HepG2 (cell line): ENCODE data around the gene FAM217B. TPM values are rescaled to one million over a fixed set of nuclear protein-coding genes. Genes with fewer than 3 reads are reported as not detected.
A peak's percentile ranks its signal among the peaks of the same experiment; 100 is the strongest.

Source experiments
- ATAC-seq: fragments of 200-7000 bp; cut with Tn5 transposase; 3 replicates; pipeline ENCODE4 v1.9.1; 2020; ENCODE audit warnings: mild to moderate bottlenecking, moderate library complexity
- BruUV-seq: library from RNA; stranded (reverse); fragments of 400-500 nt; replicated peaks from 2 replicates; lab custom pipeline; 2021; lab: Mats Ljungman, UMichigan
- CTCF ChIA-PET: fragments of 300-600 bp; formaldehyde crosslinking; extraction: SDS; loops from one replicate; lab custom pipeline; 2021; ENCODE audit warnings: low total read pairs, inconsistent platforms, low intra/inter-chr PET ratio; lab: Yijun Ruan, JAX
- POLR2A ChIA-PET: fragments of 350-600 bp; sonication (Branson Sonifier 250); formaldehyde crosslinking; loops from one replicate; lab custom pipeline; 2020; ENCODE audit warnings: antibody characterized with exemption, inconsistent platforms; lab: Yijun Ruan, JAX
- DNase-seq: peaks from one replicate; pipeline ENCODE4 v3.0.0-alpha.2; 2015; ENCODE audit warnings: low spot score
- FAIRE-seq: peaks from 3 replicates; lab custom pipeline; 2011; peaks lifted over from hg19 to GRCh38; lab: Jason Lieb, UNC
- H2AFZ ChIP-seq: one replicate; pipeline ENCODE4 v1.6.1; 2011; ENCODE audit warnings: low read length, inconsistent platforms
- H3K27ac ChIP-seq: fragments of 300-600 bp; 3 replicates; pipeline ENCODE4 v1.8.0; 2011; ENCODE audit warnings: mixed run types, mild to moderate bottlenecking, mixed read lengths, low read length, inconsistent platforms; ENCODE audit not compliant: insufficient read depth; ENCODE audit errors: extremely low read length
- H3K27me3 ChIP-seq, 2 experiments: fragments of 200-600 bp in 1 of 2; 2 replicates in 1 of 2; 3 replicates in 1 of 2; pipeline versions ENCODE4 v1.6.0 to v1.8.0; 2011; ENCODE audit warnings: low read length in 2 of 2, mild to moderate bottlenecking in 2 of 2, moderate library complexity in 2 of 2, inconsistent platforms in 1 of 2; ENCODE audit not compliant: insufficient read depth in 2 of 2, control insufficient read depth in 1 of 2
- H3K36me3 ChIP-seq, 2 experiments: fragments of 200-600 bp in 1 of 2; replicated peaks in 1 of 2; 2 replicates in 1 of 2; 3 replicates in 1 of 2; pipeline versions ENCODE4 v1.5.1 to v1.8.0; 2011; ENCODE audit warnings: low read length in 2 of 2, inconsistent platforms in 1 of 2; ENCODE audit not compliant: insufficient read depth in 2 of 2, control insufficient read depth in 1 of 2
- H3K4me1 ChIP-seq: 2 replicates; pipeline ENCODE4 v1.5.1; 2012; ENCODE audit warnings: low read length, inconsistent platforms; ENCODE audit not compliant: insufficient read depth
- H3K4me2 ChIP-seq: 2 replicates; pipeline ENCODE4 v1.6.0; 2011; ENCODE audit warnings: low read depth, low read length, inconsistent platforms
- H3K4me3 ChIP-seq, 3 experiments: fragments of 200-600 bp in 1 of 3; sonication (generic), shearing (Covaris generic) in 1 of 3; replicated peaks in 1 of 3; 2 replicates each; pipeline ENCODE4 v1.5.1; 2011 to 2016; ENCODE audit warnings: low read length in 3 of 3, inconsistent platforms in 2 of 3, low read depth in 2 of 3, mild to moderate bottlenecking in 2 of 3, control low read depth in 1 of 3, mixed read lengths in 1 of 3; ENCODE audit not compliant: insufficient read depth in 1 of 3
- H3K79me2 ChIP-seq: one replicate; pipeline ENCODE4 v1.6.1; 2011; ENCODE audit warnings: low read length, inconsistent platforms; ENCODE audit not compliant: insufficient read depth
- H3K9ac ChIP-seq: 2 replicates; pipeline ENCODE4 v1.6.0; 2011; ENCODE audit warnings: mild to moderate bottlenecking, low read depth, low read length, inconsistent platforms; ENCODE audit not compliant: insufficient read depth
- H3K9me3 ChIP-seq: 2 replicates; pipeline ENCODE4 v1.5.1; 2012; ENCODE audit warnings: mild to moderate bottlenecking, low read length
- H4K20me1 ChIP-seq: 2 replicates; pipeline ENCODE4 v1.6.0; 2011; ENCODE audit warnings: inconsistent platforms, mild to moderate bottlenecking, low read length, moderate library complexity; ENCODE audit not compliant: insufficient read depth
- ARNTL ChIP-seq: sonication (generic); formaldehyde crosslinking; IDR thresholded peaks from 2 replicates; pipeline ENCODE4 v1.4.0; 2020; ENCODE audit warnings: mild to moderate bottlenecking, missing genetic modification reagents
- BRCA1 ChIP-seq: sonication (generic); formaldehyde crosslinking; IDR thresholded peaks from 2 replicates; pipeline ENCODE4 v1.4.0; 2020; ENCODE audit warnings: missing genetic modification reagents
- MBD4 ChIP-seq: IDR thresholded peaks from 2 replicates; pipeline ENCODE4 v1.6.1; 2012; ENCODE audit warnings: low read length, inconsistent platforms, borderline replicate concordance
- MIER2 ChIP-seq: IDR thresholded peaks from 2 replicates; pipeline ENCODE4 v1.6.1; 2016; ENCODE audit warnings: missing biosample characterization, missing genetic modification reagents
- NAIF1 ChIP-seq: sonication (generic); formaldehyde crosslinking; IDR thresholded peaks from 2 replicates; pipeline ENCODE4 v1.5.0; 2020; ENCODE audit warnings: mild to moderate bottlenecking, missing genetic modification reagents, borderline replicate concordance
- NCOA1 ChIP-seq: sonication (generic); formaldehyde crosslinking; IDR thresholded peaks from 2 replicates; pipeline ENCODE4 v1.9.0; 2021; ENCODE audit warnings: missing genetic modification reagents
- SRSF9 ChIP-seq: fragments of 200-400 bp; formaldehyde crosslinking; IDR thresholded peaks from 2 replicates; pipeline ENCODE4 v1.6.1; 2018; ENCODE audit warnings: borderline replicate concordance, mild to moderate bottlenecking, low read depth, low read length; ENCODE audit not compliant: insufficient read depth, poor library complexity, severe bottlenecking
- TGIF2 ChIP-seq: IDR thresholded peaks from 2 replicates; pipeline ENCODE4 v1.6.1; 2016; ENCODE audit warnings: control low read depth, missing compliant biosample characterization
- TSC22D2 ChIP-seq: sonication (generic); formaldehyde crosslinking; IDR thresholded peaks from 2 replicates; pipeline ENCODE4 v1.5.1; 2020; ENCODE audit warnings: missing genetic modification reagents, mild to moderate bottlenecking, borderline replicate concordance
- ZMYM3 ChIP-seq: sonication (generic); formaldehyde crosslinking; IDR thresholded peaks from 2 replicates; pipeline ENCODE4 v1.5.1; 2020; ENCODE audit warnings: mild to moderate bottlenecking, missing genetic modification reagents
- ZNF160 ChIP-seq: sonication (generic); formaldehyde crosslinking; IDR thresholded peaks from 2 replicates; pipeline ENCODE4 v1.8.0; 2022; ENCODE audit warnings: mild to moderate bottlenecking, inconsistent platforms, missing genetic modification reagents
- ZNF230 ChIP-seq: sonication (generic); formaldehyde crosslinking; IDR thresholded peaks from 2 replicates; pipeline ENCODE4 v1.4.0; 2020; ENCODE audit warnings: mild to moderate bottlenecking, missing genetic modification reagents
- ZSCAN21 ChIP-seq: sonication (generic); formaldehyde crosslinking; IDR thresholded peaks from 2 replicates; pipeline ENCODE4 v1.8.0; 2022; ENCODE audit warnings: mild to moderate bottlenecking, missing genetic modification reagents, moderate library complexity, borderline replicate concordance
- WGBS: methylation state at CpG from one replicate; pipeline ENCODE4 v1.1.6; 2017; ENCODE audit warnings: low lambda C conversion rate; 5-methylcytosine and 5-hydroxymethylcytosine counted together
- in situ Hi-C: cut with HindIII; loops from 2 replicates; pipeline ENCODE4 v1.10.0; 2017; ENCODE audit warnings: low pct_unique_long_range_greater_than_20kb; ENCODE audit not compliant: extremely low pct_ligation_motif_present
- intact Hi-C: fragments of 100-400 bp; cut with micrococcal nuclease; formaldehyde crosslinking; loops from one replicate; pipeline ENCODE4 v1.10.0; 2022; ENCODE audit not compliant: unreplicated experiment
- polyA plus RNA-seq, 8 experiments: library from polyadenylated mRNA; depleted of rRNA in 3 of 8; stranded (reverse) in 7 of 8; unstranded in 1 of 8; fragments of >200 nt; fragmentation: Illumina TruSeq in 4 of 8; extraction: Trizol in 4 of 8; gene quantifications; 2 replicates each; pipeline versions ENCODE4 v1.2.1 to v1.2.3, GENCODE V29; 2011 to 2016; ENCODE audit warnings: low read depth in 4 of 8, missing spikeins in 1 of 8, mixed read lengths in 1 of 8; ENCODE audit not compliant: insufficient read depth in 1 of 8
- total RNA-seq, 5 experiments: library from RNA; depleted of rRNA; stranded (reverse); fragments of >200 nt; fragmentation: Illumina TruSeq; extraction: Trizol; gene quantifications; 2 replicates each; pipeline ENCODE4 v1.2.3, GENCODE V29; 2016; ENCODE audit warnings: low read depth in 1 of 5
- TF ChIP-seq, protein P1 (sequence below): sonication (generic); formaldehyde crosslinking; conservative IDR thresholded peaks from 2 replicates; pipeline ENCODE4 v1.4.0; 2020; ENCODE audit warnings: mild to moderate bottlenecking, missing genetic modification reagents, moderate library complexity

The FAM217B gene
- total and polyA plus RNA-seq, 2 of the 13 experiments (the other 11 are each of a cell fraction or from before 2014, with no cell fraction given) = 11.1 to 14.3 TPM

DNA sequence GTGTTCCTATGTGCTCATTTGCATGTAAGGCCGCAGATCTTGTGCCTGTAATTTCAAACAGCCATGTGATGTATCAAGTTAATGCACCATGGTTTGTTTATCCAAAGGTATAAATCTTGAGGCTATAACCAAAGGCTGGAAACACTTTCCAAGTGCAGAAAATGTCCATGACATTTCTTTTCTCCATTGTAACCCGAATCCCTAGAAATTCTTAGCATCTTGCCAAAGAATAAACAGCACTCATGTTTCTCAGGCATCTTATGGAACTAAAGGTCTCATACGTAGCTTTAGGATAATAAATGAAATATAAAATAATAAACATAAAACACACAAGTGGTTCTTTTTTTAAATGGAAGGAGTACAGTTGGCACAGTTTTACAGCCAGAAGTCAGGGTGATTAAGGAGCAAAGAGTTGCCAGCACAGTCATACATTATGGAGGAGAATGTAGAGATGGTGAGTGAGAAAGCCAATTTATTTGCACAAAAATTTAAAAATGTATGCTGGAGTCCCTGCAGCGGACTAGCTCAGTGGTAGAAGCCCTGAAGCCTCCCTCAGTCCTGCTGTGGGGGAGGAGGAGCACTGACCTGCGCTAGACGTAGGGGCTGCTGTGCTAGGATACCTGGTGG is 36.1 kb downstream of the FAM217B start (continued):
- TF ChIP-seq MIER2 (no peak), NAIF1 (CRISPR knock-in tag) (no peak)

DNA sequence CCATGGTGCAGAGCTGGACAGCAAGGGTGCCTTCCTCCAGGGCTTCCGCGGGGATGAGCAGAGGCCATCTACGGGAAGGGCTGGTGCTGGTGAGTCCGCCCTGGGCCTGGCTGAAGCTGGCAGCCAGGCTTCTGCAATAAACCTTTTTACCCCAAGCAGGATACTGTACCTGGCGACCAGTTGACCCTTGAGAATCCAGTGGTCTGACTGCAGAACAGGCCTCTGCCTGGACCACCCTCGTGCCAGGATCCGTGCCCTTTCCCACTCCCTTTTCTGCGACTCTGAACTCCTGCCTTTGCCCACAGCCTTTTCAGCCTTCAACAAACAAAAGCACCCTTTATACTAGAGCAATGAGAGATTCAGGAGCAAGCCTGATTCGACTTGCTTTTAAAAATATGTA is 36.9 kb downstream of the FAM217B start:
- H3K4me2 ChIP-seq = no peak overlapping the region
- ChIA-PET POLR2A (no interaction called here), CTCF (no interaction called here)
- FAIRE-seq (no peak), DNase-seq (no peak), ATAC-seq (peak; percentile 39; the same call in 2 of the 3 replicates)
- in situ Hi-C loops (no loop called here), intact Hi-C loops (no loop called here)
- no peak overlapping the region for H3K9ac ChIP-seq
- H3K27me3 ChIP-seq = no peaks in the 10 kb centered on the region; a peak in 1 of 5 replicates
- H4K20me1 ChIP-seq = no peaks in the 10 kb centered on the region
- no peaks in the 10 kb centered on the region for H3K79me2 ChIP-seq
- 18% methylated on average over 9 of the region's 9 CpGs for WGBS
- H3K4me1 ChIP-seq = no peaks in the 10 kb centered on the region
- H3K36me3 ChIP-seq = no peaks in the 10 kb centered on the region
- no peaks in the 10 kb centered on the region for H3K9me3 ChIP-seq
- TF ChIP-seq TSC22D2 = no peak
- no TSS peak for BruUV-seq
- H3K27ac ChIP-seq = no peak overlapping the region
- no peak overlapping the region for H2AFZ ChIP-seq
- no peak overlapping the region for H3K4me3 ChIP-seq

DNA sequence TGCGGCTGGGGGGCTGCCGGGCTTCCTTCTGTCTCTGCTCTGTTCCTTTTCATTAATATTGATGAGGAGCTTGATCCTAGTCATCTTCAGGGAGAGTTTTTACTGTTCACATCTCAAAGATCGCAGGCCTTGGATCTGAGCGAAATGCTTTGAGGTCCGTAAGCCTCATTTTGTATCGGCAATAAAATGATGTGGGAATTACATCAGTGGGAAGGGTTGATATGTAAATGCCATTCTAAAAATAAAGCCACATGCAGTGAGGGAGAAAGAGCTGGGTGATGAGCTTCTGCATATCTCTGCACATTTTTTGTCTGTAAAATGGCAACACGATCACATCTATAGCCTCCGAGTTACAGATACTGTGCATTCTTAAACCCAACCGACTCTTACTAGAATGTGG is 42.9 kb downstream of the FAM217B start:
- Histone ChIP-seq H3K9ac (no peak overlapping the region), H3K36me3 (no peaks in the 10 kb centered on the region), H3K4me2 (no peak overlapping the region), H3K79me2 (no peaks in the 10 kb centered on the region), H3K4me1 (no peaks in the 10 kb centered on the region), H3K27me3 (no peaks in the 10 kb centered on the region), H3K9me3 (no peaks in the 10 kb centered on the region), H2AFZ (no peak overlapping the region), H3K27ac (no peak overlapping the region), H3K4me3 (no peak overlapping the region), H4K20me1 (no peaks in the 10 kb centered on the region)
- POLR2A ChIA-PET = no interaction called here
- CTCF ChIA-PET = no interaction called here
- WGBS = 56% methylated on average over 9 of the region's 9 CpGs
- DNase-seq (no peak), FAIRE-seq (no peak), ATAC-seq (no peak)
- intact Hi-C loops = no loop called here
- BruUV-seq = no TSS peak
- in situ Hi-C loops = no loop called here
- TF ChIP-seq TGIF2 (CRISPR knock-in tag) = no peak
- TF ChIP-seq, protein P1, sequence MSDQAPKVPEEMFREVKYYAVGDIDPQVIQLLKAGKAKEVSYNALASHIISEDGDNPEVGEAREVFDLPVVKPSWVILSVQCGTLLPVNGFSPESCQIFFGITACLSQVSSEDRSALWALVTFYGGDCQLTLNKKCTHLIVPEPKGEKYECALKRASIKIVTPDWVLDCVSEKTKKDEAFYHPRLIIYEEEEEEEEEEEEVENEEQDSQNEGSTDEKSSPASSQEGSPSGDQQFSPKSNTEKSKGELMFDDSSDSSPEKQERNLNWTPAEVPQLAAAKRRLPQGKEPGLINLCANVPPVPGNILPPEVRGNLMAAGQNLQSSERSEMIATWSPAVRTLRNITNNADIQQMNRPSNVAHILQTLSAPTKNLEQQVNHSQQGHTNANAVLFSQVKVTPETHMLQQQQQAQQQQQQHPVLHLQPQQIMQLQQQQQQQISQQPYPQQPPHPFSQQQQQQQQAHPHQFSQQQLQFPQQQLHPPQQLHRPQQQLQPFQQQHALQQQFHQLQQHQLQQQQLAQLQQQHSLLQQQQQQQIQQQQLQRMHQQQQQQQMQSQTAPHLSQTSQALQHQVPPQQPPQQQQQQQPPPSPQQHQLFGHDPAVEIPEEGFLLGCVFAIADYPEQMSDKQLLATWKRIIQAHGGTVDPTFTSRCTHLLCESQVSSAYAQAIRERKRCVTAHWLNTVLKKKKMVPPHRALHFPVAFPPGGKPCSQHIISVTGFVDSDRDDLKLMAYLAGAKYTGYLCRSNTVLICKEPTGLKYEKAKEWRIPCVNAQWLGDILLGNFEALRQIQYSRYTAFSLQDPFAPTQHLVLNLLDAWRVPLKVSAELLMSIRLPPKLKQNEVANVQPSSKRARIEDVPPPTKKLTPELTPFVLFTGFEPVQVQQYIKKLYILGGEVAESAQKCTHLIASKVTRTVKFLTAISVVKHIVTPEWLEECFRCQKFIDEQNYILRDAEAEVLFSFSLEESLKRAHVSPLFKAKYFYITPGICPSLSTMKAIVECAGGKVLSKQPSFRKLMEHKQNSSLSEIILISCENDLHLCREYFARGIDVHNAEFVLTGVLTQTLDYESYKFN = no peak
- TF ChIP-seq ZNF160 = no peak
- TF ChIP-seq BRCA1 = no peak
- TF ChIP-seq ZNF230 (CRISPR knock-in tag) = no peak
- no peak for TF ChIP-seq MBD4
- TF ChIP-seq NCOA1 (CRISPR knock-in tag) = no peak
- no peak for TF ChIP-seq ZMYM3 (CRISPR knock-in tag)
- TF ChIP-seq ZSCAN21 (CRISPR knock-in tag) = no peak
- TF ChIP-seq SRSF9 = no peak
- no peak for TF ChIP-seq ARNTL (CRISPR knock-in tag)
